KMS-11 (cell line): Measurements from ENCODE around the gene ARHGEF26.
A peak's percentile ranks its signal among the peaks of the same experiment; 100 is the strongest.

Experiments used
- H2AFZ ChIP-seq: fragments of 200-600 bp; sonication (generic); 2 replicates; pipeline ENCODE4 v1.6.1; 2016; ENCODE audit warnings: antibody characterized with exemption, mixed run types, low read depth
- H3K27ac ChIP-seq: fragments of 200-600 bp; sonication (generic); 2 replicates; pipeline ENCODE4 v1.6.1; 2016; ENCODE audit warnings: mild to moderate bottlenecking, mixed run types
- H3K27me3 ChIP-seq: fragments of 200-600 bp; sonication (generic); 2 replicates; pipeline ENCODE4 v1.6.1; 2017; ENCODE audit warnings: mild to moderate bottlenecking, low read depth, mixed run types, moderate library complexity; ENCODE audit not compliant: insufficient read depth
- H3K36me3 ChIP-seq: fragments of 200-600 bp; sonication (generic); 2 replicates; pipeline ENCODE4 v1.6.1; 2017; ENCODE audit warnings: mild to moderate bottlenecking, mixed run types; ENCODE audit not compliant: insufficient read depth
- H3K4me1 ChIP-seq: fragments of 200-600 bp; sonication (generic); 2 replicates; pipeline ENCODE4 v1.6.1; 2016; ENCODE audit warnings: mild to moderate bottlenecking, low read depth, mixed run types; ENCODE audit not compliant: poor library complexity, severe bottlenecking
- H3K4me2 ChIP-seq: fragments of 200-600 bp; sonication (generic); 2 replicates; pipeline ENCODE4 v1.7.0; 2016; ENCODE audit warnings: mild to moderate bottlenecking, mixed run types
- H3K4me3 ChIP-seq: fragments of 200-600 bp; sonication (generic); IDR thresholded peaks from 2 replicates; pipeline ENCODE4 v1.6.1; 2017; ENCODE audit warnings: low read depth, low read length, mixed read lengths; ENCODE audit not compliant: insufficient read depth
- H3K79me2 ChIP-seq: fragments of 200-600 bp; sonication (generic); 2 replicates; pipeline ENCODE4 v1.6.1; 2016; ENCODE audit warnings: low read depth, mixed run types; ENCODE audit not compliant: insufficient read depth
- H3K9ac ChIP-seq: fragments of 200-600 bp; sonication (generic); 2 replicates; pipeline ENCODE4 v1.6.1; 2016; ENCODE audit warnings: mild to moderate bottlenecking, mixed run types
- H4K20me1 ChIP-seq: fragments of 200-600 bp; sonication (generic); 2 replicates; pipeline ENCODE4 v1.6.1; 2016; ENCODE audit warnings: mild to moderate bottlenecking, mixed run types; ENCODE audit not compliant: insufficient read depth
- TF ChIP-seq, protein P1 (sequence below): fragments of 200-600 bp; sonication (generic); conservative IDR thresholded peaks from 2 replicates; pipeline ENCODE4 v1.6.1; 2017; ENCODE audit warnings: low read depth, mild to moderate bottlenecking, antibody characterized with exemption, low read length, moderate library complexity, mixed read lengths

Gene ARHGEF26

DNA sequence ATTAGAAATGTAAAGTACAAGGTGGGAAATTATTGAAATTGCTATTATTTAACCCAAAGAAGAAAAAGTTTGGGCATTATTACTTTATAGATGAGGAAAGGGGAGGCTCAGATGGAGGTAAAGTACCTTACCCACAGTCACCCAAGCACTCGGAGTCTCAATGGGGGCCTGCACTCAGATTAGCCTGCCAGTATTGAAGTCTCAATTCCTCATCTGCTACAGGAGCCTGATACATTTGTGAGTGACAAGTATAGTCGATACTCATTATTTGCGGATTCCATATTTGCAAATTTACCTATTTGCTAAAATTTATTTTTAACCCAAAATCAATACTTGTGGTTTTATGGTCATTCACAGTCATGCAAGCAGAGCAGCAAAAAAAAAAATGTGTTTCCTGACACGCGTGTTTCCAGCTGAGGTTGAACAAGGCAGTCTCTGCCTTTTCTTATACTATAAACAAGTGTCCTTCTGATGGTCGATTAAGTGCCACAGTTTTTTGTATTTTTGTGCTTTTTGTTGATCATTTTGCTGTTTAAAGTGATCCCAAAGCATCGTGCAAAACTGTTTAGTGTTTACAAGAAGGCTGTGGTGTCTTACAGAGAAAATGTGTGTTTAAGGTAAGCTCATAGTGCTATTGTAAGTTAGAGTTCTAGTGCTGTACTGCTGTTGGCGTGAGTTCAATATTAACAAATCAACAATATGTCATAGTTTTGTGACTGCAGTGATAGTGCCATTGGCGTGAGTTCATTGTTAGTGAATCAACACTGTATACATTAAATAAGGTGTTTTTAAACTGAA, 48.0 kb downstream of the ARHGEF26 start:
- H3K9ac ChIP-seq: peak overlapping the region; percentile 17; the same call in 1 of the 2 replicates
- TF ChIP-seq, protein P1, sequence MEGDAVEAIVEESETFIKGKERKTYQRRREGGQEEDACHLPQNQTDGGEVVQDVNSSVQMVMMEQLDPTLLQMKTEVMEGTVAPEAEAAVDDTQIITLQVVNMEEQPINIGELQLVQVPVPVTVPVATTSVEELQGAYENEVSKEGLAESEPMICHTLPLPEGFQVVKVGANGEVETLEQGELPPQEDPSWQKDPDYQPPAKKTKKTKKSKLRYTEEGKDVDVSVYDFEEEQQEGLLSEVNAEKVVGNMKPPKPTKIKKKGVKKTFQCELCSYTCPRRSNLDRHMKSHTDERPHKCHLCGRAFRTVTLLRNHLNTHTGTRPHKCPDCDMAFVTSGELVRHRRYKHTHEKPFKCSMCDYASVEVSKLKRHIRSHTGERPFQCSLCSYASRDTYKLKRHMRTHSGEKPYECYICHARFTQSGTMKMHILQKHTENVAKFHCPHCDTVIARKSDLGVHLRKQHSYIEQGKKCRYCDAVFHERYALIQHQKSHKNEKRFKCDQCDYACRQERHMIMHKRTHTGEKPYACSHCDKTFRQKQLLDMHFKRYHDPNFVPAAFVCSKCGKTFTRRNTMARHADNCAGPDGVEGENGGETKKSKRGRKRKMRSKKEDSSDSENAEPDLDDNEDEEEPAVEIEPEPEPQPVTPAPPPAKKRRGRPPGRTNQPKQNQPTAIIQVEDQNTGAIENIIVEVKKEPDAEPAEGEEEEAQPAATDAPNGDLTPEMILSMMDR: no peak
- peak overlapping the region; percentile 70 for H3K27ac ChIP-seq
- no peaks in the 10 kb centered on the region for H3K79me2 ChIP-seq
- H3K4me3 ChIP-seq: peak overlapping the region; percentile 80
- no peaks in the 10 kb centered on the region for H3K27me3 ChIP-seq
- no peaks in the 10 kb centered on the region for H4K20me1 ChIP-seq
- H3K4me1 ChIP-seq: peaks cover 68% of the 10 kb centered on the region
- H2AFZ ChIP-seq: peak overlapping the region; percentile 21
- H3K36me3 ChIP-seq: no peaks in the 10 kb centered on the region
- peak overlapping the region; percentile 55 for H3K4me2 ChIP-seq

DNA sequence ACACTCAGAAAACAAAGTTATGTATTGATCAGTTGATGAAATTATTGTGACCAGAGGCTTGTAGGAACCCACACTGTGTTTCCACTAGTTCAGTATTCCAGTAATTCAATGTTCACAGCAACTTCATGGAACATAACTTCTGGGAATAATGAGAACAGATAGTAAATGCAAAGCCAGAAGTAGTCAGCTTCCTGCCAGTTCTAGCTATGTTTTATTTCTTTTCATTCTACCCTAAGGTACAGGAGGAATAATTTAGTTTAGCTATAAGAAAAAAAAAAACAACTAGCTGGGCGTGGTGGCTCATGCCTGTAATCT, 48.6 kb downstream of the ARHGEF26 start:
- Histone ChIP-seq H3K4me1 (peaks cover 68% of the 10 kb centered on the region), H3K79me2 (no peaks in the 10 kb centered on the region), H3K36me3 (no peaks in the 10 kb centered on the region), H3K4me3 (peak overlapping the region; percentile 80), H3K9ac (peak overlapping the region; percentile 17; the same call in 1 of the 2 replicates), H4K20me1 (no peaks in the 10 kb centered on the region), H3K27me3 (no peaks in the 10 kb centered on the region), H3K4me2 (peak overlapping the region; percentile 55), H2AFZ (peak overlapping the region; percentile 21), H3K27ac (peak overlapping the region; percentile 70)
- TF ChIP-seq, protein P1: no peak

DNA sequence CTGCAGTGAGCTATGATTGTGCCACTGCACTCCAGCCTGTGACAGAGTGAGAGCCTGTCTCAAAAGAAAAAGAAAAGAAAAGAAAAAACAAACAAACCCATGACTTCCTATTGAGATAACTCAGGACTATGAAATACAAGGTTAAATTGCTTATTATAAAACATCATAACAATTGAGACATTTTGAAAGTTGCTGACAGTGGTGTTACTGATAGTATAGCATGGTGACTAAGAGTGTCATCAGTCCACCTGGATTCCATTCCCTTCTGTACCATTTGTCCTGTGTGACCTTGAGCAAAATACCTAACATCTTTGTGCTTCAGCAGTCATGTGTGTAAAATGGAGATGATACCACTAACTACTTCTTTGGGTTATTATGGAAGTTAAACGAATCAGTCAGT, 49.1 kb downstream of the ARHGEF26 start:
- Histone ChIP-seq H2AFZ (peak overlapping the region; percentile 21; the same call in 1 of the 2 replicates), H3K4me1 (peaks cover 68% of the 10 kb centered on the region), H3K4me2 (peak overlapping the region; percentile 55), H3K9ac (peak overlapping the region; percentile 17; the same call in 1 of the 2 replicates), H4K20me1 (no peaks in the 10 kb centered on the region), H3K36me3 (no peaks in the 10 kb centered on the region), H3K79me2 (no peaks in the 10 kb centered on the region), H3K27ac (peak overlapping the region; percentile 70), H3K27me3 (no peaks in the 10 kb centered on the region), H3K4me3 (no peak overlapping the region)
- TF ChIP-seq, protein P1: no peak

DNA sequence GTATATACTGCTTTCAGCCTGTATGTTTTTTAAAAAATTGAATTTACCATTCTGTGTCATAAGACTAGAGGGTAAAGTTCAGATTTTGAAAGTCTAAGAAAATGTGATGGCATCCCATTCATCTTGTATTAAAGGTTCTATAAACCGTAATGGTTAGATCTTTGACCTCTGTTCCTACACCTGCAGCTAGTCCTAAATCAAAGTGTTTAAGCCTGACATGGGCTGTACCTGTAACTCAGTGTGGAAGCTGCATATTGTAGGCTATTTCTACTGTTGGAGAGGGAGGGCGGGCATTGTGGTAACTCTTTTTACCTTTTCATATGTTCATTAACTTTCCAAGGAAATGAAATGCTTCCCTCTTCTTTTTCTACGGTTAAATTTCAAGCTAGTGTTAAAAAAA, 53.9 kb downstream of the ARHGEF26 start:
- Histone ChIP-seq H3K4me1 (peaks cover 39% of the 10 kb centered on the region), H2AFZ (no peak overlapping the region), H3K79me2 (no peaks in the 10 kb centered on the region), H3K4me2 (no peak overlapping the region), H3K4me3 (no peak overlapping the region), H3K27ac (no peak overlapping the region), H3K9ac (no peak overlapping the region), H3K36me3 (no peaks in the 10 kb centered on the region), H3K27me3 (no peaks in the 10 kb centered on the region), H4K20me1 (no peaks in the 10 kb centered on the region)
- TF ChIP-seq, protein P1: no peak
